ENCODE results near the gene AHNAK. TPM values are rescaled to one million over a fixed set of nuclear protein-coding genes. Genes with fewer than 3 reads are reported as not detected.
A peak's percentile ranks its signal among the peaks of the same experiment; 100 is the strongest.

The AHNAK gene
- total RNA-seq, 4 donors from 2014 or later, result 1,348 to 2,181 (median 1,745) TPM

- no peaks in the 10 kb centered on the region for H3K9me3 ChIP-seq
- WGBS, 2 donors (ENCODE audit: low coverage in 1 of 2), result 78 to 88% methylated on average over 3 to 4 of the region's 9 CpGs
- H3K4me1 ChIP-seq, result peaks cover 10 to 91% (median 45%) of the 10 kb centered on the region in 3 donors
- H3K36me3 ChIP-seq, result peaks cover 0 to 45% of the 10 kb centered on the region in 2 donors
- H3K4me3 ChIP-seq, result no peak overlapping the region
- no peaks in the 10 kb centered on the region for H3K27me3 ChIP-seq
- TF ChIP-seq EP300 (IDR thresholded peaks at IDR 0.05) (no peak), POLR2A (IDR thresholded peaks at IDR 0.05) (no peak), POLR2AphosphoS5 (IDR thresholded peaks at IDR 0.05) (no peak)
- TF ChIP-seq, protein P1, sequence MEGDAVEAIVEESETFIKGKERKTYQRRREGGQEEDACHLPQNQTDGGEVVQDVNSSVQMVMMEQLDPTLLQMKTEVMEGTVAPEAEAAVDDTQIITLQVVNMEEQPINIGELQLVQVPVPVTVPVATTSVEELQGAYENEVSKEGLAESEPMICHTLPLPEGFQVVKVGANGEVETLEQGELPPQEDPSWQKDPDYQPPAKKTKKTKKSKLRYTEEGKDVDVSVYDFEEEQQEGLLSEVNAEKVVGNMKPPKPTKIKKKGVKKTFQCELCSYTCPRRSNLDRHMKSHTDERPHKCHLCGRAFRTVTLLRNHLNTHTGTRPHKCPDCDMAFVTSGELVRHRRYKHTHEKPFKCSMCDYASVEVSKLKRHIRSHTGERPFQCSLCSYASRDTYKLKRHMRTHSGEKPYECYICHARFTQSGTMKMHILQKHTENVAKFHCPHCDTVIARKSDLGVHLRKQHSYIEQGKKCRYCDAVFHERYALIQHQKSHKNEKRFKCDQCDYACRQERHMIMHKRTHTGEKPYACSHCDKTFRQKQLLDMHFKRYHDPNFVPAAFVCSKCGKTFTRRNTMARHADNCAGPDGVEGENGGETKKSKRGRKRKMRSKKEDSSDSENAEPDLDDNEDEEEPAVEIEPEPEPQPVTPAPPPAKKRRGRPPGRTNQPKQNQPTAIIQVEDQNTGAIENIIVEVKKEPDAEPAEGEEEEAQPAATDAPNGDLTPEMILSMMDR (IDR thresholded peaks at IDR 0.05), result no peak
- no peak for ATAC-seq
- peak overlapping the region in 3 of 4 donors; percentile 64 to 94 (median 93) for H3K27ac ChIP-seq
Measured at GRCh38 chr11:62558669-62559068, 12.1 kb upstream of the AHNAK start.

GRCh38 chr11:62556875-62557631 is 10.4 kb upstream of the AHNAK start:
- TF ChIP-seq, protein P1 (IDR thresholded peaks at IDR 0.05), result no peak
- no peak for TF ChIP-seq EP300 (IDR thresholded peaks at IDR 0.05)
- H3K36me3 ChIP-seq, result peaks cover 0 to 29% of the 10 kb centered on the region in 2 donors
- no peak for ATAC-seq
- H3K27me3 ChIP-seq, result no peaks in the 10 kb centered on the region
- H3K27ac ChIP-seq, result peak overlapping the region; percentile 26 to 96 (median 94)
- no peaks in the 10 kb centered on the region for H3K9me3 ChIP-seq
- peaks cover 12 to 97% (median 56%) of the 10 kb centered on the region in 3 donors for H3K4me1 ChIP-seq
- WGBS, 2 donors (ENCODE audit: low coverage in 1 of 2), result 20 to 39% methylated on average over 1 to 2 of the region's 3 CpGs
- peak overlapping the region in 1 of 2 donors; percentile 1 for H3K4me3 ChIP-seq

- peak; percentile 76 for ATAC-seq
- no peak for TF ChIP-seq POLR2A (IDR thresholded peaks at IDR 0.05)
- peak; percentile 67 for TF ChIP-seq POLR2AphosphoS5 (IDR thresholded peaks at IDR 0.05)
- H3K27me3 ChIP-seq, result no peaks in the 10 kb centered on the region
- H3K4me1 ChIP-seq, result peaks cover 15 to 97% (median 63%) of the 10 kb centered on the region in 3 donors
- H3K27ac ChIP-seq, result peak overlapping the region; percentile 93 to 98 (median 95)
- H3K36me3 ChIP-seq, result peaks cover 0 to 24% of the 10 kb centered on the region in 2 donors
- no peaks in the 10 kb centered on the region for H3K9me3 ChIP-seq
- 8% methylated on average over 2 of the region's 14 CpGs for WGBS, 2 donors (ENCODE audit: low coverage in 1 of 2)
- peak overlapping the region in 1 of 2 donors; percentile 1 for H3K4me3 ChIP-seq
Measured at GRCh38 chr11:62556108-62556874, 9.7 kb upstream of the AHNAK start.

- Histone ChIP-seq H3K36me3 (peaks cover 0 to 24% of the 10 kb centered on the region in 2 donors), H3K4me1 (peaks cover 15 to 97% (median 60%) of the 10 kb centered on the region in 3 donors), H3K27ac (peak overlapping the region; percentile 93 to 98 (median 95)), H3K4me3 (peak overlapping the region in 1 of 2 donors; percentile 1), H3K27me3 (no peaks in the 10 kb centered on the region), H3K9me3 (no peaks in the 10 kb centered on the region)
- TF ChIP-seq POLR2AphosphoS5 (IDR thresholded peaks at IDR 0.05), result no peak
- no peak for TF ChIP-seq EP300 (IDR thresholded peaks at IDR 0.05)
- TF ChIP-seq, protein P1 (IDR thresholded peaks at IDR 0.05), result no peak
- ATAC-seq, result no peak
- 25 to 34% methylated on average over 4 of the region's 4 CpGs for WGBS, 2 donors (ENCODE audit: low coverage in 1 of 2)
Measured at GRCh38 chr11:62555464-62556107, 9.0 kb upstream of the AHNAK start.

All from gastroesophageal sphincter (tissue), 4 donors.